WI38 (cell line): ENCODE measurements around the gene CLK3.

Source experiments
- H3K4me3 ChIP-seq: 2 replicates; pipeline ENCODE4 v1.5.1; 2011; ENCODE audit warnings: low read depth, mild to moderate bottlenecking, control low read depth, low read length
- TF ChIP-seq, protein P1 (sequence below): IDR thresholded peaks from 2 replicates; pipeline ENCODE4 v1.5.1; 2012; ENCODE audit warnings: low read depth, mild to moderate bottlenecking, control low read depth, low read length

The CLK3 gene

GRCh38 chr15:74646480-74646879, 30.8 kb downstream of the CLK3 start:
- TF ChIP-seq, protein P1, sequence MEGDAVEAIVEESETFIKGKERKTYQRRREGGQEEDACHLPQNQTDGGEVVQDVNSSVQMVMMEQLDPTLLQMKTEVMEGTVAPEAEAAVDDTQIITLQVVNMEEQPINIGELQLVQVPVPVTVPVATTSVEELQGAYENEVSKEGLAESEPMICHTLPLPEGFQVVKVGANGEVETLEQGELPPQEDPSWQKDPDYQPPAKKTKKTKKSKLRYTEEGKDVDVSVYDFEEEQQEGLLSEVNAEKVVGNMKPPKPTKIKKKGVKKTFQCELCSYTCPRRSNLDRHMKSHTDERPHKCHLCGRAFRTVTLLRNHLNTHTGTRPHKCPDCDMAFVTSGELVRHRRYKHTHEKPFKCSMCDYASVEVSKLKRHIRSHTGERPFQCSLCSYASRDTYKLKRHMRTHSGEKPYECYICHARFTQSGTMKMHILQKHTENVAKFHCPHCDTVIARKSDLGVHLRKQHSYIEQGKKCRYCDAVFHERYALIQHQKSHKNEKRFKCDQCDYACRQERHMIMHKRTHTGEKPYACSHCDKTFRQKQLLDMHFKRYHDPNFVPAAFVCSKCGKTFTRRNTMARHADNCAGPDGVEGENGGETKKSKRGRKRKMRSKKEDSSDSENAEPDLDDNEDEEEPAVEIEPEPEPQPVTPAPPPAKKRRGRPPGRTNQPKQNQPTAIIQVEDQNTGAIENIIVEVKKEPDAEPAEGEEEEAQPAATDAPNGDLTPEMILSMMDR, result no peak
- H3K4me3 ChIP-seq, result no peak overlapping the region

DNA sequence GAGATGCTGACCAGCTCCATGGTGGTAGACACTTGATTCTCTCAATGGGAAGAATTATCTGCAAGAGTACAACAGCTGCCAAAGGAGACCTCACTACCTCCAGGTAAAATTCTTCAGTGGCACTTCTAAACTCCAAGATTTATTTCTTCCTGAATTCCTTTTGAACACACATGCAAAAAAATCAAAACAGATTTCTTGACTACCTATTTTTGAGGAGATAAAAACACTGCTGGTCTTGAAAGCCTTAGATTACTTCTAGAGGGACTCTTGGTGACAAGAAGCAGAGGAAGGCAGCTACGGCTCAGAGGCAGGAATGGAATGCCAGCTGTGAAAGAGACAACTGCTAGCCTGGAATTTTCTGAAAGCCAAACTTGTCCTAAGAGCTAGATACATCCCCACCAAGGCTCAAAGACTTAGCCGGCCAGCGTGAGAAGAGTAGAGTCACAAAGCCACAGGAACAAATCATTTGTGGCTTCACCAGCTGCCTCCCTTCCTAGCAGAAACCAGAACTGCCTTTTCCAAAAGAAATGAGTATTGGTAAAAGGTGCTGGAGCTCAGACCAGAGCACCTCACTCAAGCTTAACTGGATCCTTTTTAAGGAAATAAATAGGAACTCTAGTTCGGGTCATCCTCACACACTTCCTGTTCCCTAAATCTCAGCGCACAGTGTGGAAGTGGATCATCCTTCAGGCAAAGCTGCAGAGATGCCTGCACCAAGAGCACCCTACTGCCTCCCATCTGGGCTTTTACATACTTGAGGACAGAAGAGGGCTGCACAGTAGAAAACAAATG, 32.6 kb downstream of the CLK3 start:
- no peak overlapping the region for H3K4me3 ChIP-seq
- TF ChIP-seq, protein P1, result no peak

- TF ChIP-seq, protein P1, result no peak
- no peak overlapping the region for H3K4me3 ChIP-seq
These were observed 35.7 kb downstream of the CLK3 start for GRCh38 chr15:74651242-74651741.

- no peak overlapping the region for H3K4me3 ChIP-seq
- TF ChIP-seq, protein P1, result no peak
These were observed 37.9 kb downstream of the CLK3 start for GRCh38 chr15:74653426-74654102.

DNA sequence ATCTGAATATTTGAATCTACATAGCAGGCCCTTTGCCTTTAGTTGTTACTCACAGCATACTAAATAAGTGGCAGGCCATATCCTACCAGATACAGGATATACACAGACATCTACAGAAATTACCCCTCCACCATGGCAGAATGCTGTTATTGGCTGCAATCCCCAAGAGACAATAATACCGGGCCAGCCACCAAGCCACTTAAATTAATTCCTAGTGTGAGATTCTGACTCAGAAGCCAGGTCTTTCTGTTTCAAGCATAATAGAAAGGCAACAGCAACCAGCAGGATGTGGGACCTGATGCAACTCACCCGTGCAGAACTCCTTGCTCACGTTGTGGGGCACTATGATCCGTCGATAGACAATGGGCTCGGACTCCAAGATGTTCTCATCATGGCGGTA, 39.8 kb downstream of the CLK3 start:
- TF ChIP-seq, protein P1, result no peak

GRCh38 chr15:74656935-74657535, 41.4 kb downstream of the CLK3 start:
- TF ChIP-seq, protein P1, result no peak
- no peak overlapping the region for H3K4me3 ChIP-seq

More for the DNA sequence above, 39.8 kb downstream of the CLK3 start:
- H3K4me3 ChIP-seq, result no peak overlapping the region
